ENCODE measurements around the gene CFDP1. TPM values are rescaled to one million over a fixed set of nuclear protein-coding genes. Genes with fewer than 3 reads are reported as not detected.
A peak's percentile ranks its signal among the peaks of the same experiment; 100 is the strongest.

Gene CFDP1
- total RNA-seq, 1 experiment from 2014 or later: 97.6 TPM

GRCh38 chr16:75423723-75424104 is 9.6 kb downstream of the CFDP1 start:
- Histone ChIP-seq H3K27ac (ENCODE audit: low read depth, low read length, poor library complexity, severe bottlenecking) (no peak overlapping the region), H3K4me3 (ENCODE audit: low read depth, low read length, poor library complexity, severe bottlenecking) (no peak overlapping the region), H3K9me3 (ENCODE audit: low read depth, low read length, poor library complexity, severe bottlenecking) (no peaks in the 10 kb centered on the region), H3K36me3 (ENCODE audit: insufficient read depth, low read length, poor library complexity, severe bottlenecking) (no peaks in the 10 kb centered on the region), H3K4me1 (ENCODE audit: insufficient read depth, low read length, poor library complexity, severe bottlenecking) (peaks cover 33% of the 10 kb centered on the region), H3K27me3 (replicated peaks; ENCODE audit: insufficient read depth, low read depth, low read length, poor library complexity) (no peaks in the 10 kb centered on the region)
- intact Hi-C loops (cut with micrococcal nuclease; ENCODE audit: unreplicated experiment): no loop called here
- no TSS peak for BruUV-seq (replicated peaks)
- DNase-seq (ENCODE audit: low spot score): no peak
- POLR2A ChIA-PET (ENCODE audit: low non-redundant PET): interaction anchor here (0.6 kb wide), 1 partner anchor 14 kb away, joined by 11 read pairs; no protein-coding TSS in a partner anchor
- CTCF ChIA-PET: no interaction called here
- no peak for TF ChIP-seq EZH2 (IDR thresholded peaks at IDR 0.05; ENCODE audit: borderline replicate concordance, low read depth, low read length, poor library complexity, severe bottlenecking)

- H3K27me3 ChIP-seq (replicated peaks; ENCODE audit: insufficient read depth, low read depth, low read length, poor library complexity): no peaks in the 10 kb centered on the region
- POLR2A ChIA-PET (ENCODE audit: low non-redundant PET): no interaction called here
- H3K9me3 ChIP-seq (ENCODE audit: low read depth, low read length, poor library complexity, severe bottlenecking): no peaks in the 10 kb centered on the region
- CTCF ChIA-PET: interaction anchor here (0.7 kb wide), 1 partner anchor 32 kb away, joined by 3 read pairs; no protein-coding TSS in a partner anchor
- no peak overlapping the region for H3K4me3 ChIP-seq (ENCODE audit: low read depth, low read length, poor library complexity, severe bottlenecking)
- H3K4me1 ChIP-seq (ENCODE audit: insufficient read depth, low read length, poor library complexity, severe bottlenecking): peaks cover 39% of the 10 kb centered on the region
- intact Hi-C loops (cut with micrococcal nuclease; ENCODE audit: unreplicated experiment): no loop called here
- peak overlapping the region; percentile 81 for H3K27ac ChIP-seq (ENCODE audit: low read depth, low read length, poor library complexity, severe bottlenecking)
- no peaks in the 10 kb centered on the region for H3K36me3 ChIP-seq (ENCODE audit: insufficient read depth, low read length, poor library complexity, severe bottlenecking)
- no TSS peak for BruUV-seq (replicated peaks)
- no peak for DNase-seq (ENCODE audit: low spot score)
- TF ChIP-seq CTCF (conservative IDR thresholded peaks at IDR 0.05; ENCODE audit: low read depth, low read length) (no peak), EZH2 (IDR thresholded peaks at IDR 0.05; ENCODE audit: borderline replicate concordance, low read depth, low read length, poor library complexity, severe bottlenecking) (no peak)
Measured at GRCh38 chr16:75421820-75422126, 11.5 kb downstream of the CFDP1 start.

- H3K36me3 ChIP-seq (ENCODE audit: insufficient read depth, low read length, poor library complexity, severe bottlenecking): no peaks in the 10 kb centered on the region
- CTCF ChIA-PET: interaction anchor here (0.6 to 0.7 kb wide), 2 partner anchors 33 to 135 kb away, joined by 3 to 4 read pairs; partner anchors contain the start of gene TMEM231
- intact Hi-C loops (cut with micrococcal nuclease; ENCODE audit: unreplicated experiment): no loop called here
- H3K9me3 ChIP-seq (ENCODE audit: low read depth, low read length, poor library complexity, severe bottlenecking): no peaks in the 10 kb centered on the region
- TF ChIP-seq EZH2 (IDR thresholded peaks at IDR 0.05; ENCODE audit: borderline replicate concordance, low read depth, low read length, poor library complexity, severe bottlenecking) (no peak), CTCF (conservative IDR thresholded peaks at IDR 0.05; ENCODE audit: low read depth, low read length) (no peak)
- peaks cover 35% of the 10 kb centered on the region for H3K4me1 ChIP-seq (ENCODE audit: insufficient read depth, low read length, poor library complexity, severe bottlenecking)
- BruUV-seq (replicated peaks): no TSS peak
- H3K4me3 ChIP-seq (ENCODE audit: low read depth, low read length, poor library complexity, severe bottlenecking): peak overlapping the region; percentile 3
- peak; percentile 97 for DNase-seq (ENCODE audit: low spot score)
- POLR2A ChIA-PET (ENCODE audit: low non-redundant PET): no interaction called here
- H3K27ac ChIP-seq (ENCODE audit: low read depth, low read length, poor library complexity, severe bottlenecking): peak overlapping the region; percentile 81
- no peaks in the 10 kb centered on the region for H3K27me3 ChIP-seq (replicated peaks; ENCODE audit: insufficient read depth, low read depth, low read length, poor library complexity)
Measured at GRCh38 chr16:75420987-75421819, 12.1 kb downstream of the CFDP1 start.
